Activated naive CD8-positive, alpha-beta T cell treated with anti-CD3 and anti-CD28 coated beads, Interleukin-2, amount 10 ng/mL, durations not matched to agents 7 days and 5 days (primary cell): Measurements from ENCODE around the gene IRGC. TPM values are rescaled to one million over a fixed set of nuclear protein-coding genes. Genes with fewer than 3 reads are reported as not detected.

Experiments
- ATAC-seq: fragments of 150-1000 bp; cut with Tn5 transposase; one replicate; pipeline ENCODE4 v1.10.0; 2021; ENCODE audit warnings: low read depth, moderate library complexity
- POLR2A ChIA-PET: fragments of 350-600 bp; sonication (Branson Sonifier 250); formaldehyde crosslinking; loops from one replicate; lab custom pipeline; 2021; ENCODE audit warnings: antibody characterized with exemption; lab: Charles Lee
- DNase-seq: peaks from one replicate; pipeline ENCODE4 v3.0.0; 2021
- H3K27ac Mint-ChIP-seq: one replicate; pipeline ENCODE4 v1.8.0; 2022; ENCODE audit warnings: mild to moderate bottlenecking, mixed read lengths
- H3K27me3 Mint-ChIP-seq: one replicate; pipeline ENCODE4 v1.8.0; 2022; ENCODE audit warnings: mild to moderate bottlenecking, moderate library complexity, mixed read lengths
- H3K36me3 Mint-ChIP-seq: one replicate; pipeline ENCODE4 v1.8.0; 2021; ENCODE audit warnings: mild to moderate bottlenecking, mixed read lengths
- H3K4me1 Mint-ChIP-seq: one replicate; pipeline ENCODE4 v1.8.0; 2021; ENCODE audit warnings: mixed read lengths
- H3K4me3 Mint-ChIP-seq: one replicate; pipeline ENCODE4 v1.8.0; 2022; ENCODE audit warnings: mild to moderate bottlenecking, moderate library complexity, mixed read lengths
- H3K9me3 Mint-ChIP-seq: one replicate; pipeline ENCODE4 v1.8.0; 2021; ENCODE audit warnings: mixed read lengths
- total RNA-seq, 2 experiments: library from RNA; stranded (reverse); gene quantifications; one replicate each; pipeline ENCODE4 v1.2.3, GENCODE V29; 2021

Gene IRGC
- total RNA-seq, 2 experiments from 2014 or later: not detected

GRCh38 chr19:43697295-43697694 is 18.6 kb upstream of the IRGC start:
- H3K4me1 Mint-ChIP-seq: peaks cover 16% of the 10 kb centered on the region
- ATAC-seq (no peak), DNase-seq (no peak)
- H3K27me3 Mint-ChIP-seq: peaks cover 25% of the 10 kb centered on the region
- H3K27ac Mint-ChIP-seq: no peak overlapping the region
- H3K36me3 Mint-ChIP-seq: peaks cover 2% of the 10 kb centered on the region
- H3K4me3 Mint-ChIP-seq: no peak overlapping the region
- peaks cover 14% of the 10 kb centered on the region for H3K9me3 Mint-ChIP-seq
- POLR2A ChIA-PET: no interaction called here

GRCh38 chr19:43699506-43700394 is 16.1 kb upstream of the IRGC start:
- POLR2A ChIA-PET: no interaction called here
- Mint-ChIP-seq H3K36me3 (peaks cover 2% of the 10 kb centered on the region), H3K9me3 (peaks cover 7% of the 10 kb centered on the region), H3K27ac (peak overlapping the region; percentile 85), H3K27me3 (peaks cover 22% of the 10 kb centered on the region), H3K4me1 (peaks cover 16% of the 10 kb centered on the region), H3K4me3 (peak overlapping the region; percentile 59)
- DNase-seq: peak; percentile 41
- ATAC-seq: no peak

- H3K4me1 Mint-ChIP-seq: peaks cover 16% of the 10 kb centered on the region
- H3K9me3 Mint-ChIP-seq: peaks cover 7% of the 10 kb centered on the region
- H3K36me3 Mint-ChIP-seq: peaks cover 2% of the 10 kb centered on the region
- DNase-seq (no peak), ATAC-seq (no peak)
- H3K27me3 Mint-ChIP-seq: peaks cover 25% of the 10 kb centered on the region
- H3K4me3 Mint-ChIP-seq: peak overlapping the region; percentile 80
- POLR2A ChIA-PET: no interaction called here
- peak overlapping the region; percentile 85 for H3K27ac Mint-ChIP-seq
Measured at GRCh38 chr19:43700395-43701000, 15.4 kb upstream of the IRGC start.

GRCh38 chr19:43704002-43704705 is 11.7 kb upstream of the IRGC start:
- peaks cover 11% of the 10 kb centered on the region for H3K27me3 Mint-ChIP-seq
- H3K4me3 Mint-ChIP-seq: no peak overlapping the region
- DNase-seq (no peak), ATAC-seq (no peak)
- POLR2A ChIA-PET: no interaction called here
- peaks cover 14% of the 10 kb centered on the region for H3K4me1 Mint-ChIP-seq
- peaks cover 2% of the 10 kb centered on the region for H3K9me3 Mint-ChIP-seq
- H3K27ac Mint-ChIP-seq: no peak overlapping the region
- peaks cover 2% of the 10 kb centered on the region for H3K36me3 Mint-ChIP-seq

DNA sequence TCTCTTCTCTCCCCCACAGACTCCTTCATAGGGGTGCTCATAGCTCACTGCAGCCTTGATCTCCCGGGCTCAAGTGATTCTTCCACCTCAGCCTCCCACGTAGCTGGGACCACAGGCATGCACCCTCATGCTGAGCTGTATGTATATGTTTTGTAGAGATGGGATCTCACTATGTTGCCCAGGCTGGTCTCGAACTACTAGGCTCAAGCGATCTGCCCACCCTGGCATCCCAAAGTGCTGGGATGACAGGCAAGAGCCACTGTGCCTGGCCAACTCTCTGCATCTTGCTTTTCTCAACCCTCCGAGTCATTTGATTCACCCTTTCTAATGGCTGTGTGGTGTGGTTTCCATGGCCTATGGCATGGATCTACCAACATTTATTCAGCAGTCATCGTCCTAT is 10.1 kb upstream of the IRGC start:
- POLR2A ChIA-PET: no interaction called here
- ATAC-seq (no peak), DNase-seq (no peak)
- Mint-ChIP-seq H3K27ac (no peak overlapping the region), H3K4me3 (no peak overlapping the region), H3K27me3 (peaks cover 6% of the 10 kb centered on the region), H3K9me3 (peaks cover 3% of the 10 kb centered on the region), H3K36me3 (peaks cover 4% of the 10 kb centered on the region), H3K4me1 (peaks cover 5% of the 10 kb centered on the region)

DNA sequence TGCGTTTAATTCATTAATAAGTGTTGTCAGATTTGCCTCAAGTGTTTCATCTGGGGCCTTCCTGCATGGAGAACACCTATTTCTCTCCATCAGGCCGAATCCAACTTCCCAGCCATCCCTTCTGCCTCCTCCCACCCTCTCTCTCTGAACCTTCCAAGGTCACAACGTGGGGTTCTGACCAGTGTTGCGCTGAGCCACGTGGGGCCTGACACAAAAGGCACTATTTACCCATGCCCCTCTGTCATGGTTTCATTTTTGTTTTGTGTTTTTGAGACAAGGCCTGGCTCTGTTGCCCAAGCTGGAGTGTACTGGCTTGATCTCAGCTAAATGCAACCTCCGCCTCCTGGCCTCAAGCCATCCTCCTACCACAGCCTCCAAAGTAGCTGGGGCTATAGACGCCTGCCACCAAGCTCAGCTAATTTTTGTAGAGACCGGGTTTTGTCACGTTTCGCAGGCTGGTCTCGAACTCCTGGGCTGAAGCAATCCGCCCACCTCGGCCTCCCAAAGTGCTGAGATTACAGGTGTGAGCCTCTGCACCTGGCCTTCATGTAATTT is 8.6 kb upstream of the IRGC start:
- Mint-ChIP-seq H3K9me3 (peaks cover 2% of the 10 kb centered on the region), H3K27me3 (peaks cover 6% of the 10 kb centered on the region), H3K27ac (no peak overlapping the region), H3K36me3 (peaks cover 2% of the 10 kb centered on the region), H3K4me1 (no peaks in the 10 kb centered on the region), H3K4me3 (no peak overlapping the region)
- POLR2A ChIA-PET: no interaction called here
- ATAC-seq (no peak), DNase-seq (no peak)

DNA sequence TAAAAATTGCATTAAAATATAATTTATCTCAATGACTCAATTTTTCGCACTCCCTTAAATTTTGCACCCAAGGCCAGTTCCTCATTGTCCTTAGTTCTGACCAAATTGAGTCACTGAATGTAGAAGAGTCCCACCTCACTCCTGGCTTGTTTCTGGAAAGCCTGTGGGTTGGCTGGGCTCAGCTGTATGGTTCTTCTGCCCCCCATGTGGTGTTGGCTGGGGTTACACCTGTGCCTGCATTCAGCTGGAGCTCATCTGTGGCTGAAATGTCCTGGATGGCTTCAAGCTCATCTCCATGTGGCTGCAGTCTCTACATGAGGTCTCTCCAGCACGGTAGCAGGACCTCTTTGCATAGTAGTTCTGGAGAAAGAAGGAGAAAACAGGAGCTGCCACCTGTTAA is 7.2 kb upstream of the IRGC start:
- POLR2A ChIA-PET: no interaction called here
- Mint-ChIP-seq H3K27me3 (peaks cover 6% of the 10 kb centered on the region), H3K9me3 (peaks cover 2% of the 10 kb centered on the region), H3K4me3 (no peak overlapping the region), H3K27ac (no peak overlapping the region), H3K36me3 (peaks cover 2% of the 10 kb centered on the region), H3K4me1 (no peaks in the 10 kb centered on the region)
- no peak for DNase-seq
- ATAC-seq: no peak

- Mint-ChIP-seq H3K4me1 (no peaks in the 10 kb centered on the region), H3K9me3 (peaks cover 2% of the 10 kb centered on the region), H3K36me3 (peaks cover 2% of the 10 kb centered on the region), H3K27me3 (peaks cover 4% of the 10 kb centered on the region), H3K4me3 (no peak overlapping the region), H3K27ac (no peak overlapping the region)
- DNase-seq (no peak), ATAC-seq (no peak)
- POLR2A ChIA-PET: no interaction called here
Measured at GRCh38 chr19:43711751-43712355, 4.0 kb upstream of the IRGC start.

GRCh38 chr19:43713208-43713607 is 2.7 kb upstream of the IRGC start:
- no peak overlapping the region for H3K4me3 Mint-ChIP-seq
- no peaks in the 10 kb centered on the region for H3K4me1 Mint-ChIP-seq
- H3K27ac Mint-ChIP-seq: no peak overlapping the region
- peaks cover 2% of the 10 kb centered on the region for H3K9me3 Mint-ChIP-seq
- no peak for DNase-seq
- peaks cover 2% of the 10 kb centered on the region for H3K36me3 Mint-ChIP-seq
- H3K27me3 Mint-ChIP-seq: peaks cover 4% of the 10 kb centered on the region
- ATAC-seq: no peak
- POLR2A ChIA-PET: no interaction called here

DNA sequence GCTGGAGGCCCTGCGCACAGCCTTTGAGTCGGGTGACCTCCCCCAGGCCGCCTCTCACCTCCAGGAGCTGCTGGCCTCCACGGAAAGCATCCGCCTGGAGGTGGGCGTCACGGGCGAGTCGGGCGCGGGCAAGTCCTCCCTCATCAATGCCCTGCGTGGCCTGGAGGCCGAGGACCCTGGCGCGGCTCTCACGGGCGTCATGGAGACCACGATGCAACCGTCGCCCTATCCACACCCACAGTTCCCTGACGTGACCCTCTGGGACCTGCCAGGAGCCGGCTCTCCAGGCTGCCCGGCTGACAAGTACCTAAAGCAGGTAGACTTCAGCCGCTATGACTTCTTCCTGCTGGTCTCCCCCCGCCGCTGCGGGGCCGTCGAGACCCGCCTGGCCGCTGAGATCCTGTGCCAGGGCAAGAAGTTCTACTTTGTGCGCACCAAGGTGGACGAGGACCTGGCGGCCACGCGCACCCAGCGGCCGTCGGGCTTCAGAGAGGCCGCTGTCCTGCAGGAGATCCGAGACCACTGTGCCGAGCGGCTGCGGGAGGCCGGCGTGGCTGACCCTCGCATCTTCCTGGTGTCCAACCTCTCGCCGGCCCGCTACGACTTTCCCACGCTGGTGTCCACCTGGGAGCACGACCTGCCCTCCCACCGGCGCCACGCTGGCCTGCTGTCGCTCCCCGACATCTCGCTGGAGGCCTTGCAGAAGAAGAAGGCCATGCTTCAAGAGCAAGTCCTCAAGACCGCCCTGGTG is 2.9 kb downstream of the IRGC start:
- H3K36me3 Mint-ChIP-seq: no peaks in the 10 kb centered on the region
- H3K9me3 Mint-ChIP-seq: no peaks in the 10 kb centered on the region
- H3K27me3 Mint-ChIP-seq: peaks cover 4% of the 10 kb centered on the region
- no peak overlapping the region for H3K27ac Mint-ChIP-seq
- DNase-seq (no peak), ATAC-seq (no peak)
- no peaks in the 10 kb centered on the region for H3K4me1 Mint-ChIP-seq
- POLR2A ChIA-PET: no interaction called here
- no peak overlapping the region for H3K4me3 Mint-ChIP-seq

- H3K36me3 Mint-ChIP-seq: no peaks in the 10 kb centered on the region
- no peak overlapping the region for H3K4me3 Mint-ChIP-seq
- no peak for DNase-seq
- no peak for ATAC-seq
- H3K27ac Mint-ChIP-seq: no peak overlapping the region
- H3K27me3 Mint-ChIP-seq: peaks cover 4% of the 10 kb centered on the region
- POLR2A ChIA-PET: no interaction called here
- H3K9me3 Mint-ChIP-seq: no peaks in the 10 kb centered on the region
- H3K4me1 Mint-ChIP-seq: no peaks in the 10 kb centered on the region
Measured at GRCh38 chr19:43719378-43719868, 3.5 kb downstream of the IRGC start.

DNA sequence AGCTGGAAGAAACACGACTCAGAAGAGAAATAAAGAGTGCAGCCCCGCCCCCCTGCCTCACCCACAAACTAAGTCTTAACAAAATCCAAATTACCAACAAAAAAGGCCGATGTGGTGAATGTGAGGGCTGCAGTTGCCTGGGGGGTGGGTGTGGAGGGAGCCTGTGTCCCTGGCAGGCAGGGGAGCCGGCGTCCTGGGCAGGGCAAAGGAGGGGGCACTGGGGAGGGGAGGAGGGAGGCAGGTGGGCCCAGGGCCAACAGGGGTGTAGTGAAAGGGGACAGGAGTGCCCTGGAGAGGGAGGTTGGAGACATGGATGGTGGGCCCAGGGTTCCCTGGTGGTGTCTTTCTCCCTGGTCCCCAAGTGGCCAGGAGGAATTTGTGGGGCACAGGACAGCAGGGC is 4.0 kb downstream of the IRGC start:
- H3K4me1 Mint-ChIP-seq: no peaks in the 10 kb centered on the region
- no peak overlapping the region for H3K27ac Mint-ChIP-seq
- ATAC-seq (no peak), DNase-seq (no peak)
- H3K27me3 Mint-ChIP-seq: peaks cover 2% of the 10 kb centered on the region
- H3K36me3 Mint-ChIP-seq: no peaks in the 10 kb centered on the region
- H3K4me3 Mint-ChIP-seq: no peak overlapping the region
- POLR2A ChIA-PET: interaction anchor here (0.6 kb wide), 1 partner anchor 44 kb away, joined by 3 read pairs; no protein-coding TSS in a partner anchor
- no peaks in the 10 kb centered on the region for H3K9me3 Mint-ChIP-seq
